Bone marrow (tissue), 2 donors: Measurements from ENCODE around the gene TMEM143.
"Not testable (repeated sequence)": the region's sequence is repeated elsewhere in the genome, so short reads cannot be mapped to it uniquely, and the experiment has no call there.

Experiments used
- DNase-seq, 2 donors: peaks; one replicate each; lab custom pipeline; 2025; lab: John Stamatoyannopoulos, UW

Gene TMEM143

GRCh38 chr19:48391100-48392005 lies 27.6 kb upstream of the TMEM143 start, which contains the start of gene KDELR1:
Gene KDELR1, minus strand, starts transcription at chr19:48391551. Its CDS starts 193 bp downstream, at chr19:48391358.
- DNase-seq: peak; percentile 57 to 73

GRCh38 chr19:48390188-48391099 lies 26.7 kb upstream of the TMEM143 start:
- DNase-seq: peak; percentile 18 to 73

GRCh38 chr19:48386981-48387380 lies 23.2 kb upstream of the TMEM143 start:
- no peak for DNase-seq

GRCh38 chr19:48385461-48386087 lies 21.8 kb upstream of the TMEM143 start:
- no peak for DNase-seq

- DNase-seq: no peak
Measured at GRCh38 chr19:48382286-48382685, 18.5 kb upstream of the TMEM143 start.

GRCh38 chr19:48381178-48381950 lies 17.6 kb upstream of the TMEM143 start:
- DNase-seq: no peak

- DNase-seq: no peak
Measured at GRCh38 chr19:48379058-48379457, 15.3 kb upstream of the TMEM143 start.

- DNase-seq: no peak
Measured at GRCh38 chr19:48378194-48378570, 14.4 kb upstream of the TMEM143 start.

GRCh38 chr19:48373567-48373966 lies 9.8 kb upstream of the TMEM143 start:
- no peak for DNase-seq

- DNase-seq: no peak
Measured at GRCh38 chr19:48372904-48373303, 9.2 kb upstream of the TMEM143 start.

GRCh38 chr19:48371771-48372170 lies 8.0 kb upstream of the TMEM143 start:
- not testable (repeated sequence) for DNase-seq

- no peak for DNase-seq
Measured at GRCh38 chr19:48371367-48371766, 7.6 kb upstream of the TMEM143 start.

GRCh38 chr19:48370955-48371354 lies 7.2 kb upstream of the TMEM143 start:
- DNase-seq: no peak

GRCh38 chr19:48368936-48369335 lies 5.2 kb upstream of the TMEM143 start:
- no peak for DNase-seq

- DNase-seq: no peak
Measured at GRCh38 chr19:48367855-48368254, 4.1 kb upstream of the TMEM143 start.

GRCh38 chr19:48365602-48366001 lies 1.9 kb upstream of the TMEM143 start:
- no peak for DNase-seq

- DNase-seq: no peak
Measured at GRCh38 chr19:48364598-48365348, 1.0 kb upstream of the TMEM143 start.

GRCh38 chr19:48363500-48363809 lies 285 bp downstream of the TMEM143 start:
- no peak for DNase-seq

GRCh38 chr19:48362716-48363499 lies 832 bp downstream of the TMEM143 start:
- DNase-seq: peak; percentile 67 to 85

GRCh38 chr19:48361912-48362311 lies 1.8 kb downstream of the TMEM143 start:
- DNase-seq: no peak
